Stimulated activated CD8-positive, alpha-beta memory T cell treated with anti-CD3 and anti-CD28 coated beads, Interleukin-7, amount 100 ng/mL, for 4 hours (primary cell): ENCODE results near the gene ABCA12.

Experiments used
- DNase-seq, 2 donors: peaks; one replicate each; pipeline ENCODE4 v3.0.0-alpha.2; 2020; ENCODE audit warnings: low read depth in 2 of 2

Gene ABCA12

GRCh38 chr2:215120401-215120800 lies 18.0 kb downstream of the ABCA12 start:
- DNase-seq = no peak

- DNase-seq = no peak
Observed at GRCh38 chr2:215119847-215120246, 18.6 kb downstream of the ABCA12 start.

- DNase-seq = no peak
Observed at GRCh38 chr2:215110918-215111317, 27.5 kb downstream of the ABCA12 start.

- DNase-seq = no peak
Observed at GRCh38 chr2:215107216-215108056, 31.0 kb downstream of the ABCA12 start.

- no peak for DNase-seq
Observed at GRCh38 chr2:215105607-215106354, 32.6 kb downstream of the ABCA12 start.

- DNase-seq = no peak
Observed at GRCh38 chr2:215104226-215104625, 34.2 kb downstream of the ABCA12 start.

GRCh38 chr2:215098875-215099274 lies 39.6 kb downstream of the ABCA12 start:
- no peak for DNase-seq

GRCh38 chr2:215084080-215084479 lies 54.3 kb downstream of the ABCA12 start:
- DNase-seq = no peak

GRCh38 chr2:215083146-215083545 lies 55.3 kb downstream of the ABCA12 start:
- DNase-seq = no peak

- DNase-seq = no peak
Observed at GRCh38 chr2:215082446-215082845, 56.0 kb downstream of the ABCA12 start.

GRCh38 chr2:215080545-215080944 lies 57.9 kb downstream of the ABCA12 start:
- no peak for DNase-seq

GRCh38 chr2:215071676-215072075 lies 66.8 kb downstream of the ABCA12 start:
- no peak for DNase-seq

- no peak for DNase-seq
Observed at GRCh38 chr2:215068399-215068798, 70.0 kb downstream of the ABCA12 start.

- DNase-seq = no peak
Observed at GRCh38 chr2:215066124-215066523, 72.3 kb downstream of the ABCA12 start.

GRCh38 chr2:215063526-215063925 lies 74.9 kb downstream of the ABCA12 start:
- DNase-seq = no peak

GRCh38 chr2:215060861-215061536 lies 77.4 kb downstream of the ABCA12 start:
- no peak for DNase-seq

GRCh38 chr2:215059724-215060123 lies 78.7 kb downstream of the ABCA12 start:
- no peak for DNase-seq

GRCh38 chr2:215055891-215056290 lies 82.5 kb downstream of the ABCA12 start:
- DNase-seq = no peak

GRCh38 chr2:215052810-215053209 lies 85.6 kb downstream of the ABCA12 start:
- no peak for DNase-seq

GRCh38 chr2:215052404-215052803 lies 86.0 kb downstream of the ABCA12 start:
- no peak for DNase-seq

- DNase-seq = no peak
Observed at GRCh38 chr2:215049341-215049740, 89.1 kb downstream of the ABCA12 start.

- DNase-seq = no peak
Observed at GRCh38 chr2:215038421-215038820, 100.0 kb downstream of the ABCA12 start.

- no peak for DNase-seq
Observed at GRCh38 chr2:215036314-215036713, 102.1 kb downstream of the ABCA12 start.
